HCT116 (cell line): ENCODE results near the gene TNIP1.

Source experiments
- CEBPB ChIP-seq: IDR thresholded peaks from 2 replicates; pipeline ENCODE4 v1.6.1; 2012; ENCODE audit warnings: low read depth
- JUND ChIP-seq: IDR thresholded peaks from 2 replicates; pipeline ENCODE4 v1.6.1; 2012
- POLR2A ChIP-seq: IDR thresholded peaks from 2 replicates; pipeline ENCODE4 v1.7.0; 2011; ENCODE audit warnings: borderline replicate concordance; ENCODE audit not compliant: insufficient read depth, insufficient read length; ENCODE audit errors: extremely low read depth
- POLR2AphosphoS5 ChIP-seq: IDR thresholded peaks from 2 replicates; pipeline ENCODE4 v1.6.1; 2011; ENCODE audit warnings: mild to moderate bottlenecking, low read depth, low read length, moderate library complexity
- RAD21 ChIP-seq: IDR thresholded peaks from 2 replicates; pipeline ENCODE4 v1.6.1; 2012; ENCODE audit warnings: low read depth, mild to moderate bottlenecking
- SRF ChIP-seq: IDR thresholded peaks from 2 replicates; pipeline ENCODE4 v1.6.1; 2012; ENCODE audit warnings: low read depth
- YY1 ChIP-seq: IDR thresholded peaks from 2 replicates; pipeline ENCODE4 v1.6.1; 2011; ENCODE audit warnings: low read length, low read depth, moderate library complexity, mild to moderate bottlenecking; ENCODE audit not compliant: insufficient replicate concordance; ENCODE audit errors: extremely low read depth
- ZFX ChIP-seq: fragments of 450-650 bp; IDR thresholded peaks from 2 replicates; pipeline ENCODE4 v1.6.1; 2017
- ZNF274 ChIP-seq: fragments of 200-500 bp; sonication (Bioruptor generic); IDR thresholded peaks from 2 replicates; pipeline ENCODE4 v1.6.1; 2014; ENCODE audit warnings: mild to moderate bottlenecking, low read depth, low read length, inconsistent platforms
- TF ChIP-seq, protein P1 (sequence below): IDR thresholded peaks from 2 replicates; pipeline ENCODE4 v1.6.1; 2012
- TF ChIP-seq, protein P2 (sequence below): IDR thresholded peaks from 2 replicates; pipeline ENCODE4 v1.6.1; 2011; ENCODE audit warnings: mild to moderate bottlenecking, low read length, moderate library complexity; ENCODE audit not compliant: insufficient replicate concordance; ENCODE audit errors: extremely low read depth
- TF ChIP-seq, protein P3 (sequence below), 3 experiments: fragments of 200-600 bp in 1 of 3; sonication (generic) in 1 of 3; IDR thresholded peaks in 2 of 3; conservative IDR thresholded peaks in 1 of 3; 2 replicates each; pipeline ENCODE4 v1.5.1; 2012 to 2017; ENCODE audit warnings: low read depth in 2 of 3, low read length in 2 of 3, antibody characterized with exemption in 1 of 3, borderline replicate concordance in 1 of 3, control low read depth in 1 of 3, mild to moderate bottlenecking in 1 of 3, mixed read lengths in 1 of 3, mixed run types in 1 of 3, moderate library complexity in 1 of 3; ENCODE audit not compliant: insufficient read depth in 1 of 3
- TF ChIP-seq, protein P4 (sequence below): IDR thresholded peaks from 2 replicates; pipeline ENCODE4 v1.6.1; 2012; ENCODE audit warnings: low read depth

DNA sequence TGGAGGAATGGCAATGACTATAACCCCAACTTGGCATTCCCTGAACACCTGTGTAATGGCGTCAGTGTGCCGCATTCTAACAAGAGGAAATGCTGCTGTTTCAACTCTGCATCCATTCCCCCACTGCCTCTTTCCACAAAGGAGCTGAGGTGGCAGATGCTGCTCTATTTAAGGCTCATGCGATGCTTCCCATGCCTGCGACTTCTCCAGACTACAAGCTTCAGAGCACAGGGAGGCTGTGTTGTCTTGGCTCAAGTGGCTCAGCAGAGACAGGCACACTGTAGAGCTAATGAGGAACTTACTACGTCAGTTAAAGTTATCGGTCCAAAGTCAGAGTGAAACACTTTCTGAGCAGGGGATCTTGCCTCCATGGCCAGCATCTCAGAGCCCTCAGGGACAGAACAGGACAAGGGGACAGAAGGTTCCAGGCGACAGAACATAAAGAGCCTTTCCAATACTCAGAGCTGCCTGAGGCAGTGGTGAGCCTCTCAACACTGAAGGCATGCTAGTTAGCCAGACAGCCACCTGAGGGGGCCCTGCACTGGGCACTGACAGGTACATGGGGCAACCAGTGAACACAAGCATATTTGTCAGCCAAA lies 21.8 kb downstream of the TNIP1 start:
- TF ChIP-seq RAD21 (peak; percentile 31; the same call in 1 of the 2 replicates), POLR2A (no peak), JUND (no peak), YY1 (no peak), CEBPB (no peak), POLR2AphosphoS5 (no peak), ZFX (no peak), ZNF274 (no peak), SRF (no peak)
- TF ChIP-seq, protein P1, sequence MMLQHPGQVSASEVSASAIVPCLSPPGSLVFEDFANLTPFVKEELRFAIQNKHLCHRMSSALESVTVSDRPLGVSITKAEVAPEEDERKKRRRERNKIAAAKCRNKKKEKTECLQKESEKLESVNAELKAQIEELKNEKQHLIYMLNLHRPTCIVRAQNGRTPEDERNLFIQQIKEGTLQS = no peak
- TF ChIP-seq, protein P2, sequence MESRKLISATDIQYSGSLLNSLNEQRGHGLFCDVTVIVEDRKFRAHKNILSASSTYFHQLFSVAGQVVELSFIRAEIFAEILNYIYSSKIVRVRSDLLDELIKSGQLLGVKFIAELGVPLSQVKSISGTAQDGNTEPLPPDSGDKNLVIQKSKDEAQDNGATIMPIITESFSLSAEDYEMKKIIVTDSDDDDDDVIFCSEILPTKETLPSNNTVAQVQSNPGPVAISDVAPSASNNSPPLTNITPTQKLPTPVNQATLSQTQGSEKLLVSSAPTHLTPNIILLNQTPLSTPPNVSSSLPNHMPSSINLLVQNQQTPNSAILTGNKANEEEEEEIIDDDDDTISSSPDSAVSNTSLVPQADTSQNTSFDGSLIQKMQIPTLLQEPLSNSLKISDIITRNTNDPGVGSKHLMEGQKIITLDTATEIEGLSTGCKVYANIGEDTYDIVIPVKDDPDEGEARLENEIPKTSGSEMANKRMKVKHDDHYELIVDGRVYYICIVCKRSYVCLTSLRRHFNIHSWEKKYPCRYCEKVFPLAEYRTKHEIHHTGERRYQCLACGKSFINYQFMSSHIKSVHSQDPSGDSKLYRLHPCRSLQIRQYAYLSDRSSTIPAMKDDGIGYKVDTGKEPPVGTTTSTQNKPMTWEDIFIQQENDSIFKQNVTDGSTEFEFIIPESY = no peak
- TF ChIP-seq, protein P3, sequence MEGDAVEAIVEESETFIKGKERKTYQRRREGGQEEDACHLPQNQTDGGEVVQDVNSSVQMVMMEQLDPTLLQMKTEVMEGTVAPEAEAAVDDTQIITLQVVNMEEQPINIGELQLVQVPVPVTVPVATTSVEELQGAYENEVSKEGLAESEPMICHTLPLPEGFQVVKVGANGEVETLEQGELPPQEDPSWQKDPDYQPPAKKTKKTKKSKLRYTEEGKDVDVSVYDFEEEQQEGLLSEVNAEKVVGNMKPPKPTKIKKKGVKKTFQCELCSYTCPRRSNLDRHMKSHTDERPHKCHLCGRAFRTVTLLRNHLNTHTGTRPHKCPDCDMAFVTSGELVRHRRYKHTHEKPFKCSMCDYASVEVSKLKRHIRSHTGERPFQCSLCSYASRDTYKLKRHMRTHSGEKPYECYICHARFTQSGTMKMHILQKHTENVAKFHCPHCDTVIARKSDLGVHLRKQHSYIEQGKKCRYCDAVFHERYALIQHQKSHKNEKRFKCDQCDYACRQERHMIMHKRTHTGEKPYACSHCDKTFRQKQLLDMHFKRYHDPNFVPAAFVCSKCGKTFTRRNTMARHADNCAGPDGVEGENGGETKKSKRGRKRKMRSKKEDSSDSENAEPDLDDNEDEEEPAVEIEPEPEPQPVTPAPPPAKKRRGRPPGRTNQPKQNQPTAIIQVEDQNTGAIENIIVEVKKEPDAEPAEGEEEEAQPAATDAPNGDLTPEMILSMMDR (IDR thresholded peaks at IDR 0.05 in 2 of 3, conservative IDR thresholded peaks at IDR 0.05 in 1 of 3; ENCODE audit: borderline replicate concordance in 1 of 3, insufficient read depth in 1 of 3, low read depth in 2 of 3, low read length in 2 of 3) = no peak
- TF ChIP-seq, protein P4, sequence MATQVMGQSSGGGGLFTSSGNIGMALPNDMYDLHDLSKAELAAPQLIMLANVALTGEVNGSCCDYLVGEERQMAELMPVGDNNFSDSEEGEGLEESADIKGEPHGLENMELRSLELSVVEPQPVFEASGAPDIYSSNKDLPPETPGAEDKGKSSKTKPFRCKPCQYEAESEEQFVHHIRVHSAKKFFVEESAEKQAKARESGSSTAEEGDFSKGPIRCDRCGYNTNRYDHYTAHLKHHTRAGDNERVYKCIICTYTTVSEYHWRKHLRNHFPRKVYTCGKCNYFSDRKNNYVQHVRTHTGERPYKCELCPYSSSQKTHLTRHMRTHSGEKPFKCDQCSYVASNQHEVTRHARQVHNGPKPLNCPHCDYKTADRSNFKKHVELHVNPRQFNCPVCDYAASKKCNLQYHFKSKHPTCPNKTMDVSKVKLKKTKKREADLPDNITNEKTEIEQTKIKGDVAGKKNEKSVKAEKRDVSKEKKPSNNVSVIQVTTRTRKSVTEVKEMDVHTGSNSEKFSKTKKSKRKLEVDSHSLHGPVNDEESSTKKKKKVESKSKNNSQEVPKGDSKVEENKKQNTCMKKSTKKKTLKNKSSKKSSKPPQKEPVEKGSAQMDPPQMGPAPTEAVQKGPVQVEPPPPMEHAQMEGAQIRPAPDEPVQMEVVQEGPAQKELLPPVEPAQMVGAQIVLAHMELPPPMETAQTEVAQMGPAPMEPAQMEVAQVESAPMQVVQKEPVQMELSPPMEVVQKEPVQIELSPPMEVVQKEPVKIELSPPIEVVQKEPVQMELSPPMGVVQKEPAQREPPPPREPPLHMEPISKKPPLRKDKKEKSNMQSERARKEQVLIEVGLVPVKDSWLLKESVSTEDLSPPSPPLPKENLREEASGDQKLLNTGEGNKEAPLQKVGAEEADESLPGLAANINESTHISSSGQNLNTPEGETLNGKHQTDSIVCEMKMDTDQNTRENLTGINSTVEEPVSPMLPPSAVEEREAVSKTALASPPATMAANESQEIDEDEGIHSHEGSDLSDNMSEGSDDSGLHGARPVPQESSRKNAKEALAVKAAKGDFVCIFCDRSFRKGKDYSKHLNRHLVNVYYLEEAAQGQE = no peak
